DOHH2 (cell line): ENCODE data around the gene KIF13A.

Source experiments
- H3F3A ChIP-seq: fragments of 200-600 bp; sonication (generic), shearing (Covaris generic); 2 replicates; pipeline ENCODE4 v1.6.0; 2016; ENCODE audit warnings: antibody characterized with exemption, mild to moderate bottlenecking; ENCODE audit not compliant: control insufficient read depth, insufficient read depth
- H3K27ac ChIP-seq: fragments of 200-600 bp; sonication (generic); 2 replicates; pipeline ENCODE4 v1.5.1; 2014; ENCODE audit warnings: low read depth, mild to moderate bottlenecking, low read length, moderate library complexity
- H3K27me3 ChIP-seq: fragments of 200-600 bp; sonication (generic); 2 replicates; pipeline ENCODE4 v1.6.1; 2014; ENCODE audit warnings: mild to moderate bottlenecking, low read length, mixed read lengths; ENCODE audit not compliant: control insufficient read depth
- H3K36me3 ChIP-seq: fragments of 200-600 bp; sonication (generic); 2 replicates; pipeline ENCODE4 v1.6.1; 2014; ENCODE audit warnings: mild to moderate bottlenecking, low read length, moderate library complexity, mixed read lengths; ENCODE audit not compliant: control insufficient read depth
- H3K4me1 ChIP-seq: fragments of 200-600 bp; sonication (generic); 2 replicates; pipeline ENCODE4 v1.6.1; 2014; ENCODE audit warnings: mild to moderate bottlenecking, low read length, mixed read lengths; ENCODE audit not compliant: control insufficient read depth
- H3K4me2 ChIP-seq: fragments of 200-600 bp; sonication (generic); 2 replicates; pipeline ENCODE4 v1.6.0; 2014; ENCODE audit warnings: mild to moderate bottlenecking, low read length, moderate library complexity
- H3K4me3 ChIP-seq: fragments of 200-600 bp; sonication (generic); 2 replicates; pipeline ENCODE4 v1.5.1; 2014; ENCODE audit warnings: mild to moderate bottlenecking, low read length, mixed read lengths
- H3K79me2 ChIP-seq: fragments of 200-600 bp; sonication (generic); 2 replicates; pipeline ENCODE4 v1.6.1; 2014; ENCODE audit warnings: mild to moderate bottlenecking, low read length, mixed read lengths; ENCODE audit not compliant: control insufficient read depth
- H3K9me2 ChIP-seq: fragments of 200-600 bp; sonication (generic); replicated peaks from 2 replicates; pipeline ENCODE4 v1.6.1; 2014; ENCODE audit warnings: mild to moderate bottlenecking, low read length, mixed read lengths; ENCODE audit not compliant: control insufficient read depth
- H3K9me3 ChIP-seq: fragments of 200-600 bp; sonication (generic); 2 replicates; pipeline ENCODE4 v1.6.1; 2014; ENCODE audit warnings: antibody characterized with exemption, low read length, mixed read lengths; ENCODE audit not compliant: control insufficient read depth, insufficient read depth
- H4K20me1 ChIP-seq: fragments of 200-600 bp; sonication (generic); 2 replicates; pipeline ENCODE4 v1.6.0; 2014; ENCODE audit warnings: low read depth, mild to moderate bottlenecking, antibody characterized with exemption, low read length, moderate library complexity; ENCODE audit not compliant: control insufficient read depth, insufficient read depth
- EZH2phosphoT487 ChIP-seq: fragments of 200-600 bp; sonication (generic); IDR thresholded peaks from 2 replicates; pipeline ENCODE4 v1.6.1; 2017; ENCODE audit warnings: borderline replicate concordance, mild to moderate bottlenecking, antibody characterized with exemption, low read length, moderate library complexity, mixed read lengths
- TF ChIP-seq, protein P1 (sequence below): fragments of 200-600 bp; sonication (generic); IDR thresholded peaks from one replicate; pipeline ENCODE4 v1.5.1; 2014; ENCODE audit warnings: antibody characterized with exemption, mild to moderate bottlenecking, low read depth, low read length; ENCODE audit not compliant: poor library complexity, severe bottlenecking

Gene KIF13A

GRCh38 chr6:17790489-17790888 is 196.9 kb downstream of the KIF13A start:
- TF ChIP-seq, protein P1, sequence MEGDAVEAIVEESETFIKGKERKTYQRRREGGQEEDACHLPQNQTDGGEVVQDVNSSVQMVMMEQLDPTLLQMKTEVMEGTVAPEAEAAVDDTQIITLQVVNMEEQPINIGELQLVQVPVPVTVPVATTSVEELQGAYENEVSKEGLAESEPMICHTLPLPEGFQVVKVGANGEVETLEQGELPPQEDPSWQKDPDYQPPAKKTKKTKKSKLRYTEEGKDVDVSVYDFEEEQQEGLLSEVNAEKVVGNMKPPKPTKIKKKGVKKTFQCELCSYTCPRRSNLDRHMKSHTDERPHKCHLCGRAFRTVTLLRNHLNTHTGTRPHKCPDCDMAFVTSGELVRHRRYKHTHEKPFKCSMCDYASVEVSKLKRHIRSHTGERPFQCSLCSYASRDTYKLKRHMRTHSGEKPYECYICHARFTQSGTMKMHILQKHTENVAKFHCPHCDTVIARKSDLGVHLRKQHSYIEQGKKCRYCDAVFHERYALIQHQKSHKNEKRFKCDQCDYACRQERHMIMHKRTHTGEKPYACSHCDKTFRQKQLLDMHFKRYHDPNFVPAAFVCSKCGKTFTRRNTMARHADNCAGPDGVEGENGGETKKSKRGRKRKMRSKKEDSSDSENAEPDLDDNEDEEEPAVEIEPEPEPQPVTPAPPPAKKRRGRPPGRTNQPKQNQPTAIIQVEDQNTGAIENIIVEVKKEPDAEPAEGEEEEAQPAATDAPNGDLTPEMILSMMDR, result no peak
- TF ChIP-seq EZH2phosphoT487, result no peak
- Histone ChIP-seq H3K79me2 (no peaks in the 10 kb centered on the region), H3K4me3 (no peak overlapping the region), H3K4me2 (no peak overlapping the region), H3K4me1 (no peaks in the 10 kb centered on the region), H3K9me3 (no peaks in the 10 kb centered on the region), H4K20me1 (no peaks in the 10 kb centered on the region), H3K27ac (no peak overlapping the region), H3F3A (no peaks in the 10 kb centered on the region), H3K36me3 (no peaks in the 10 kb centered on the region), H3K9me2 (no peaks in the 10 kb centered on the region), H3K27me3 (no peaks in the 10 kb centered on the region)

- H3K4me2 ChIP-seq, result no peak overlapping the region
- TF ChIP-seq, protein P1, result no peak
- no peak for TF ChIP-seq EZH2phosphoT487
- H3K27ac ChIP-seq, result no peak overlapping the region
- no peaks in the 10 kb centered on the region for H3K9me3 ChIP-seq
- H3F3A ChIP-seq, result no peaks in the 10 kb centered on the region
- H3K4me3 ChIP-seq, result no peak overlapping the region
- H3K4me1 ChIP-seq, result no peaks in the 10 kb centered on the region
- H4K20me1 ChIP-seq, result no peaks in the 10 kb centered on the region
- no peaks in the 10 kb centered on the region for H3K36me3 ChIP-seq
- no peaks in the 10 kb centered on the region for H3K79me2 ChIP-seq
- H3K27me3 ChIP-seq, result no peaks in the 10 kb centered on the region; the same call in 1 of the 2 replicates
- H3K9me2 ChIP-seq, result no peaks in the 10 kb centered on the region
Observed at GRCh38 chr6:17785094-17785787, 202.2 kb downstream of the KIF13A start.

GRCh38 chr6:17780061-17780460 is 207.4 kb downstream of the KIF13A start:
- H3K9me2 ChIP-seq, result no peaks in the 10 kb centered on the region
- no peaks in the 10 kb centered on the region for H4K20me1 ChIP-seq
- H3F3A ChIP-seq, result no peaks in the 10 kb centered on the region
- TF ChIP-seq, protein P1, result no peak
- no peak for TF ChIP-seq EZH2phosphoT487
- no peak overlapping the region for H3K27ac ChIP-seq
- H3K79me2 ChIP-seq, result no peaks in the 10 kb centered on the region
- H3K4me2 ChIP-seq, result no peak overlapping the region
- H3K4me1 ChIP-seq, result no peaks in the 10 kb centered on the region
- H3K36me3 ChIP-seq, result no peaks in the 10 kb centered on the region
- no peaks in the 10 kb centered on the region; the same call in 1 of the 2 replicates for H3K27me3 ChIP-seq
- H3K9me3 ChIP-seq, result no peaks in the 10 kb centered on the region
- no peak overlapping the region for H3K4me3 ChIP-seq
